HG03139 (cell line): ENCODE measurements around the gene DGKE.

Source experiments
- ATAC-seq: cut with Tn5 transposase; IDR thresholded peaks from one replicate; pipeline ENCODE4 v1.9.1; 2021; ENCODE audit not compliant: unreplicated experiment

Gene DGKE

GRCh38 chr17:56845934-56846333, 12.0 kb downstream of the DGKE start:
- ATAC-seq = no peak

DNA sequence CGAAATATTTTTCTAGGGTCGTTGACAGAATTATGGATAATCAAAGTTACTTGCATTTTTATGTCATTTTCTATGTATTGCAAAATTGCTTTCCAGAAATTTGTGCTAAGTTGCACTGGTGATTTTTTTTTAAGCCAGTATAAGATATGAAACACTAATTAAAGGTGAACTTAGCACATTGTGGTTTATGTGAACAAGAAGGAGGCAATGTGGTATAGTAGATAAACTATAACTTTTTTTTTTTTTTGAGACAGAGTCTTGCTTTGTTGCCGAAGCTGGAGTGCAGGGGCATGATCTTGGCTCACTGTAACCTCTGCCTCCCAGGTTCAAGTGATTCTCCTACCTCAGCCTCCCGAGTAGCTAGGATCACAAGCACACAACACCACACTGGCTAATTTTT, 13.2 kb downstream of the DGKE start:
- no peak for ATAC-seq

- no peak for ATAC-seq
These were observed 15.2 kb downstream of the DGKE start for GRCh38 chr17:56849131-56849530.

DNA sequence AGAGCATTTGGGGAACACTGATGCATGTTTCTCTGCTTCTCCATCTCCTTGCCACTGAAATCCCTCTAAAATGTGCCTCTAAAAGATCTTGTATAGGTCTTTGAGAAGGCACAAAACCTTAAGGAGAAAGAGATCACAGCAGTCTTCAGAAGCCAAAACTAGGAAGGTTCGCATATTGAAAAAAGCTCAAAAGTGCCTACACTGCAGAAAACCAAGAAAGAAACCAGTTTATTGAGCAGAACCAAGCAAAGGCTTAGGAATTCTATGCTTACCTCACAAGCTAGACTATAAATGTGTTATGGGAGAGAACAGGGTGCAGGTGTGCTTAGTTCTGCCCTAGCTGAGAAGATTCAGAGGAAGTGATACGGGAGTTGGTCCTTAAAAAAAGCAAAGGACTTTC, 16.6 kb downstream of the DGKE start:
- no peak for ATAC-seq

GRCh38 chr17:56851008-56851407, 17.1 kb downstream of the DGKE start:
- no peak for ATAC-seq

DNA sequence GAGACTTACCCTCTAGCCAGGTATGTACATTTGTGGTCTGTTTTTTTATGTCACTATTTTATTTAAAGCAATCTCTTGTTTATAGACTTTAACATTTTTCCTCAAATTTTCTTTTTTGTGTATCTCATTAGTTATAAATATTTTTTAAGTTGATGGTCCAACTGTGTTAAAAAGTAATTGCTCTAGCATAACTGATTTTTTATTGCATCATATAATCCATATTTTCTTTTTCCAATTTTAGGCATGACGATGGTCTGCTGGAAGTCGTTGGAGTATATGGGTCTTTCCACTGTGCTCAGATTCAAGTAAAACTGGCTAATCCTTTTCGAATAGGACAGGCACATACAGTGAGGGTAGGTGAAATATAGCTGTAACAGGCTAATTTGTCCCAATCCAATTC, 27.9 kb downstream of the DGKE start:
- no peak for ATAC-seq

- no peak for ATAC-seq
These were observed 30.0 kb downstream of the DGKE start for GRCh38 chr17:56863974-56864373.

GRCh38 chr17:56866076-56866475, 32.1 kb downstream of the DGKE start:
- no peak for ATAC-seq

- no peak for ATAC-seq
These were observed 32.5 kb downstream of the DGKE start for GRCh38 chr17:56866496-56866895.

DNA sequence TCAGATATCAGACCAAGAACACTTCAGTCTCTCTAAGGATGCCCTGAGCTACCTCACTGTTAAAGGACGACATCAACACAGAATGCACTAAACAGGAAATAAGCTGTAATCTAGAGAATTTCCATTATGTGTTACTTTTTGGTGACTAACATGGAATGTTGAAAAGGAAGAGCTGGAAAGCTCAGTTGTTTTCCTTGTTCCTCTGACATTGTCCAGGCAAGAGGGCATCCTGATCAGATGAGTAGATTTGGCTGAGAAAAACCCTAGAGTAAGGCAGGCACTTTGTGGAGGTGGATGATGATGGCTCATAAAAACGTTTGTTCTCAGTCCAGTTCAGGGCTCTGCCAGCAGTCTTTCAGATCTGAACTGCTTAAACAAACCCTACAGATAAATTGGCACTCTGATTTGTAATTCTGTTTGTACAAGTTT, 34.0 kb downstream of the DGKE start:
- ATAC-seq = no peak

- no peak for ATAC-seq
These were observed 34.8 kb downstream of the DGKE start for GRCh38 chr17:56868716-56869115.

DNA sequence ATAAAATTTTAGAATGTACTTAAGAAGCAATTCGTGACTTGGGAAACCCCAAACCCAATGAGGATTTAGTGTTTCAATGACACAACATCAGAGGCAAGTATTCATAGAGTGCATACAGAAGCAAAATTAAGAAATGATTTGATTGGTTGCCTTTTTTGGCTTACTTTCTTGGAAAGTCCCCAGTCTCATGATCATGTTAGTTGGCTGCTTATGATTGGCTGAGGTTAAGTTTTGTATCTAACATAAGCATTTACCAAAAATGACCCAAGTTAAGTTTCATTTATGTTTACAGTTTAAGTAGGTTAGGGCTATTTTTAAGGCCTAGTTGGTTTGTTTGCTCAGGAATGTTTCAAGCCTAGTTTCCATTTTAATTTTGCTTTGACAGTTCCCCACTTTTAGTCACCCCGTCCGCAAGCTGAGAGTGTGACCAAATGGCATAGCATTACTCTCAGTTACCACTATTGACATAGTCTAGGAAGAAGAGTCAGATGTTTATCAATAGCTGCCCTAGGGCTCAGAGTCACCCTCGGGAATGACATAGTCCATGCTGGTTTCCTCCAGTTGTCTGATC, 36.2 kb downstream of the DGKE start:
- no peak for ATAC-seq

- no peak for ATAC-seq
These were observed 42.8 kb downstream of the DGKE start for GRCh38 chr17:56876766-56877179.

- ATAC-seq = no peak
These were observed 45.3 kb downstream of the DGKE start for GRCh38 chr17:56879280-56879679.

DNA sequence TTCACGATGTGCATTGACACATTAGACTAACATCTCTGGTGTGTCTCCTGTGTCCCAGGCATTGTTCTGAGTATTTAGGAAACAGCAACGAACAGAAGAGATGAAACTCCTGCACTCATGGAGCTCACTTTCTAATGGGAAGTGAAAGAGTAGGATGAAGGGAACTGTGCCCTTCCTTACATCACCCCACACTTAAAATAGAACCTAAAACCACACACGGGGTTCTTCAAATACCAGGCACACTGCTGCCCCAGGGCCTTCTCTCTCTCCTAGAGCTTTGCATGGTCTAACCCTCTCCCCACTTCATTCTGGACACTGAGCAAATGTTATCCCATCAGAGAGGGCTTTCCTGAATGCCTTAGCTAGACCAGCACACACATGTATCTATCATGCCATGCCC, 46.2 kb downstream of the DGKE start:
- ATAC-seq = no peak

GRCh38 chr17:56880571-56880970, 46.6 kb downstream of the DGKE start:
- ATAC-seq = no peak

DNA sequence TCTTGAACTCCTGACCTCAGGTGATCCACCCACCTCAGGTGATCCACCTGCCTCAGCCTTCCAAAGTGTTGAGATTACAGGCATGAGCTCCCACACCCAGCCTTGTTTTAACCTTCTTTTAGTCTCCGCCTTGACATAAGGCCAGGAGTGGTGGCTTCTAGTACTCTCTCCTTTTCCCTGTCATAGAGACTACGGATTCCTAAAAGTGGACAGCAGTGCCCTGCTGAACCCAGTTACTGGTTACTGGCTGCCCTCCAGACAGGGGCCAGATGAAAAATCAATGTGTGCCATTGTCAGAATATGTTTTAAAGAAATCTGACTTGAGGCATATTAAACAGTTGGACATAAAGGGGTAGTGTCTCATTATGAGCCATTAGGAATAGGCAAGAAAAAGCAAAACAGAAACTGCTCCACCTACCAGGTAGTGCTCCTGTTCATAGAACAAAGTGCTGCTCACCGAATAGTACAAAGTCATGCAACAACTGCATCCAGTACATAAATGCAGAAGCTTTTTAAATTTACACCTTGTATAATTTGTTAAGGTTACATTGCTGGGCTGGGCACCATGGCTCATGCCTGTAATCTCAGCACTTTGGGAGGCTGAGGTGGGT, 47.8 kb downstream of the DGKE start:
- ATAC-seq = no peak

DNA sequence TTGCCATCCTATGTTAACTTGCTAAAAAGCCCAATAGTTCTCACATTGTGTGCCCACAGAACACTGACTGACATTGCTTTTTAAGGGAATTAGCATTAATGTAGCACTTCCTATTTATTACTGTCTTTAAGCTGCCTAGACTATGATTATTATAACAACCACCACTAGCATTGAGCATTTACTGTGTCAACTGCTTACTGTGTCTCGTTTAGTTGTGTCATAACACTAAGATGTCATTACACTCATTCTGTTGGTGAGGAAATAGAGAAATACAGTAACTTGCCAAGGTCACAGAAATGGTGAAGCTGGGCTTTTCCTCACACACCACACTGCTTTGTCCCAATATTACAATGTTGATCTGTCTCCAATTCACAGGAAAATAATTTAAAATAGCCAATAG, 49.7 kb downstream of the DGKE start:
- ATAC-seq = no peak

DNA sequence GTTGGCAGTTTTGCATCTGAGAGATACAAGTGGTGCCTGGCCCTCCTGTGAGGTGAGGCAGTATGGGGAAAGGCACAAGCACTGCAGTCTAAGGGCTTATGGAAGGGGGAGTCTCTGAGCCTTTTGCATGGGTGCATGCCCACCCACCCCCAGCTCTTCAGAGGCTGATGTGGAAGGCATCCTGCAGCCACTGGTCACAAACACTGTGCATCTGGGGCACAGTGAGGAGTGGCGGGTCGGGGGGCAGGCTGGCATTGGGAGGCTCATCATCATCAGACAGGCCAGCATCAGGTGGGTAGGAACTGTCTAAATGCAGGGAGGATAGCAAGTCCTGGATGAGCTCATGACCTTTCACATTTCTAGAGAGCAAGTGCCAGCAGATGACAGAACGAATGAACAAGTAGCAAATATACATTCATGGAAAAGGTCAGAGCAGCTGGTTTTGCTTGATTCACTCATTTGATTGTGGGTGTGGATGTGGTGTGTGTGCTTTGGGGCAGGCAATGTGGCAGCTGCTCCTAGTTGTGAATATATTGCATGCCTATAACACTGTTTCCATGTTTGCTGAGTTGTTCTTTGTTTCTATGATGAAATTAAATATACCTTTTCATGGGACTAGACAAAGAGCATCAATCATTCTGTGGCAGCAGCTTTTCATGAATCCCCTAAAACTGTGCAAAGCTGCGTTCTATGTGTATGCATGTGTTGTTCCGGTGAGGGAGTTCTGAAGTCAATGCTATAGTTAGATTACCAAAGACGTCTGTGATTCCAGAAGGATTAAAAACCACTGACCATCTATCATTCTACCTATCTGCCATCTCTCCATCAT, 50.7 kb downstream of the DGKE start:
- no peak for ATAC-seq

DNA sequence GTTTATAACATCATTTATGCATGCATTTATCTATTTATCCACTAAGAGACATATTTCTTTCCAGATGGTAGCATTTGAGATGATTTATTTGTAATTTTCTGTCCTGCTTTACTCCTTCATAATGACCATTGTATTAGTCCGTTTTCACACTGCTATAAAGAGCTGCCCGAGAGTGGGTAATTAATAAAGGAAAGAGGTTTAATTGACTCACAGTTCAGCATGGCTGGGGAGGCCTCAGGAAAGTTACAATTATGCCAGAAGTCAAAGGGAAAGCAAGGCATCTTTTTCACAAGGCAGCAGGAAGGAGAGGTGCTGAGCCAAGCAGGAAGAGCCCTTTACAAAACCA, 51.3 kb downstream of the DGKE start:
- ATAC-seq = no peak

- ATAC-seq = no peak
These were observed 52.4 kb downstream of the DGKE start for GRCh38 chr17:56886288-56886731.

DNA sequence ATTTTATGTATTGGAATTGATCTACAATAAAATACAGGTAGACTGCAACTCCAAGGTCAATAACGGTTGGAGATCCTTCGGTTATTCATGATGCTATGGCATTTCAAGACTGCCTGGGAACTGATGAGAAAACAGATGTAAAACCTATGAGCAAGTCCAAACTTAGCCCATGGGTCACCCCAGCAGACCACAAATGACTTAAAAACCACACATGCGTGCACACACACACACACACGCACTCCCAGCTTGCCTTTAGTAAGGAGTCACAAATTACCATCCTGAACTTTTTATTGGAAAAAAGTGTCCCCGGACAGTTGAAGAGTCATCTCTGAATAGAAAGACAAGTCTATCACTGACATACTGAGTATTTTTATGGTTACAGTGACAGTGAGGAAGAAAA, 53.2 kb downstream of the DGKE start:
- no peak for ATAC-seq
